MM.1S (cell line): Measurements from ENCODE around the gene DCUN1D4.

Source experiments
- CTCF ChIP-seq: fragments of 300-600 bp; sonication (generic); IDR thresholded peaks from 2 replicates; pipeline ENCODE4 v1.5.1; 2016; ENCODE audit warnings: antibody characterized with exemption, low read length, mixed read lengths
- EZH2 ChIP-seq: fragments of 300-600 bp; sonication (generic); optimal IDR thresholded peaks from 2 replicates; pipeline ENCODE3; 2017; ENCODE audit warnings: low read depth, mild to moderate bottlenecking, antibody characterized with exemption, low read length, mixed read lengths
- EZH2phosphoT487 ChIP-seq: fragments of 300-600 bp; sonication (generic); IDR thresholded peaks from 2 replicates; pipeline ENCODE4 v1.6.1; 2018; ENCODE audit warnings: antibody characterized with exemption, low read length

GRCh38 chr4:51965862-51966261 is 122.9 kb downstream of the DCUN1D4 start:
- TF ChIP-seq CTCF (no peak), EZH2 (no peak), EZH2phosphoT487 (no peak)
